ENCODE data around the gene TTLL11.

DNA sequence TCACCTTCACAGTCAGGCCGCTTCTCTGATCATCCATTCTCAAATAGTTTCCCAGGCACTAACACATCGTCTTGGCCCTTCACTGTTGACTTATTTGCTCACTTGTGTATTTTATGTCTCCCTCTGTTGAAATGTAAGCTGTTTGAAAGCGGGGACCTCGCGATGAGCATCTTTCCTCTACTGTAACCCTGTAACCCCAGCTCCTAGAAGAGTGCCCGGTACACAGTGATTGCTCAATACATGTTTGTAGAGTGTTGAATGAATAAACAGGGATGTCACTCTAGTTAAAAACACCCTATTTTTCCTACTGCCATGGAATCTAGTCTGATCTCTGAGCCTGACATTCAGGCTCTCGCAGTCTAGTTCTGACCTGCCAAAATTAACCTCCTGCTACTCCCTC lies 150.8 kb downstream of the TTLL11 start:
- TF ChIP-seq EZH2 (IDR thresholded peaks at IDR 0.05; ENCODE audit: low read depth, unreplicated experiment) (no peak), POLR2AphosphoS5 (IDR thresholded peaks at IDR 0.05; ENCODE audit: low read depth) (no peak), EZH2phosphoT487 (IDR thresholded peaks at IDR 0.05; ENCODE audit: unreplicated experiment) (no peak), JUNB (IDR thresholded peaks at IDR 0.05; ENCODE audit: unreplicated experiment) (no peak), CREB1 (CRISPR knock-in tag; IDR thresholded peaks at IDR 0.05; ENCODE audit: low read depth) (no peak), ZNF114 (CRISPR knock-in tag; IDR thresholded peaks at IDR 0.05) (no peak), ZNF331 (CRISPR knock-in tag; IDR thresholded peaks at IDR 0.05; ENCODE audit: low read depth) (no peak), NANOG (IDR thresholded peaks at IDR 0.05; ENCODE audit: borderline replicate concordance) (no peak), STAT1 (IDR thresholded peaks at IDR 0.05; ENCODE audit: unreplicated experiment) (no peak)
- TF ChIP-seq, protein P1, sequence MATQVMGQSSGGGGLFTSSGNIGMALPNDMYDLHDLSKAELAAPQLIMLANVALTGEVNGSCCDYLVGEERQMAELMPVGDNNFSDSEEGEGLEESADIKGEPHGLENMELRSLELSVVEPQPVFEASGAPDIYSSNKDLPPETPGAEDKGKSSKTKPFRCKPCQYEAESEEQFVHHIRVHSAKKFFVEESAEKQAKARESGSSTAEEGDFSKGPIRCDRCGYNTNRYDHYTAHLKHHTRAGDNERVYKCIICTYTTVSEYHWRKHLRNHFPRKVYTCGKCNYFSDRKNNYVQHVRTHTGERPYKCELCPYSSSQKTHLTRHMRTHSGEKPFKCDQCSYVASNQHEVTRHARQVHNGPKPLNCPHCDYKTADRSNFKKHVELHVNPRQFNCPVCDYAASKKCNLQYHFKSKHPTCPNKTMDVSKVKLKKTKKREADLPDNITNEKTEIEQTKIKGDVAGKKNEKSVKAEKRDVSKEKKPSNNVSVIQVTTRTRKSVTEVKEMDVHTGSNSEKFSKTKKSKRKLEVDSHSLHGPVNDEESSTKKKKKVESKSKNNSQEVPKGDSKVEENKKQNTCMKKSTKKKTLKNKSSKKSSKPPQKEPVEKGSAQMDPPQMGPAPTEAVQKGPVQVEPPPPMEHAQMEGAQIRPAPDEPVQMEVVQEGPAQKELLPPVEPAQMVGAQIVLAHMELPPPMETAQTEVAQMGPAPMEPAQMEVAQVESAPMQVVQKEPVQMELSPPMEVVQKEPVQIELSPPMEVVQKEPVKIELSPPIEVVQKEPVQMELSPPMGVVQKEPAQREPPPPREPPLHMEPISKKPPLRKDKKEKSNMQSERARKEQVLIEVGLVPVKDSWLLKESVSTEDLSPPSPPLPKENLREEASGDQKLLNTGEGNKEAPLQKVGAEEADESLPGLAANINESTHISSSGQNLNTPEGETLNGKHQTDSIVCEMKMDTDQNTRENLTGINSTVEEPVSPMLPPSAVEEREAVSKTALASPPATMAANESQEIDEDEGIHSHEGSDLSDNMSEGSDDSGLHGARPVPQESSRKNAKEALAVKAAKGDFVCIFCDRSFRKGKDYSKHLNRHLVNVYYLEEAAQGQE (IDR thresholded peaks at IDR 0.05; ENCODE audit: unreplicated experiment): no peak
- TF ChIP-seq, protein P2, sequence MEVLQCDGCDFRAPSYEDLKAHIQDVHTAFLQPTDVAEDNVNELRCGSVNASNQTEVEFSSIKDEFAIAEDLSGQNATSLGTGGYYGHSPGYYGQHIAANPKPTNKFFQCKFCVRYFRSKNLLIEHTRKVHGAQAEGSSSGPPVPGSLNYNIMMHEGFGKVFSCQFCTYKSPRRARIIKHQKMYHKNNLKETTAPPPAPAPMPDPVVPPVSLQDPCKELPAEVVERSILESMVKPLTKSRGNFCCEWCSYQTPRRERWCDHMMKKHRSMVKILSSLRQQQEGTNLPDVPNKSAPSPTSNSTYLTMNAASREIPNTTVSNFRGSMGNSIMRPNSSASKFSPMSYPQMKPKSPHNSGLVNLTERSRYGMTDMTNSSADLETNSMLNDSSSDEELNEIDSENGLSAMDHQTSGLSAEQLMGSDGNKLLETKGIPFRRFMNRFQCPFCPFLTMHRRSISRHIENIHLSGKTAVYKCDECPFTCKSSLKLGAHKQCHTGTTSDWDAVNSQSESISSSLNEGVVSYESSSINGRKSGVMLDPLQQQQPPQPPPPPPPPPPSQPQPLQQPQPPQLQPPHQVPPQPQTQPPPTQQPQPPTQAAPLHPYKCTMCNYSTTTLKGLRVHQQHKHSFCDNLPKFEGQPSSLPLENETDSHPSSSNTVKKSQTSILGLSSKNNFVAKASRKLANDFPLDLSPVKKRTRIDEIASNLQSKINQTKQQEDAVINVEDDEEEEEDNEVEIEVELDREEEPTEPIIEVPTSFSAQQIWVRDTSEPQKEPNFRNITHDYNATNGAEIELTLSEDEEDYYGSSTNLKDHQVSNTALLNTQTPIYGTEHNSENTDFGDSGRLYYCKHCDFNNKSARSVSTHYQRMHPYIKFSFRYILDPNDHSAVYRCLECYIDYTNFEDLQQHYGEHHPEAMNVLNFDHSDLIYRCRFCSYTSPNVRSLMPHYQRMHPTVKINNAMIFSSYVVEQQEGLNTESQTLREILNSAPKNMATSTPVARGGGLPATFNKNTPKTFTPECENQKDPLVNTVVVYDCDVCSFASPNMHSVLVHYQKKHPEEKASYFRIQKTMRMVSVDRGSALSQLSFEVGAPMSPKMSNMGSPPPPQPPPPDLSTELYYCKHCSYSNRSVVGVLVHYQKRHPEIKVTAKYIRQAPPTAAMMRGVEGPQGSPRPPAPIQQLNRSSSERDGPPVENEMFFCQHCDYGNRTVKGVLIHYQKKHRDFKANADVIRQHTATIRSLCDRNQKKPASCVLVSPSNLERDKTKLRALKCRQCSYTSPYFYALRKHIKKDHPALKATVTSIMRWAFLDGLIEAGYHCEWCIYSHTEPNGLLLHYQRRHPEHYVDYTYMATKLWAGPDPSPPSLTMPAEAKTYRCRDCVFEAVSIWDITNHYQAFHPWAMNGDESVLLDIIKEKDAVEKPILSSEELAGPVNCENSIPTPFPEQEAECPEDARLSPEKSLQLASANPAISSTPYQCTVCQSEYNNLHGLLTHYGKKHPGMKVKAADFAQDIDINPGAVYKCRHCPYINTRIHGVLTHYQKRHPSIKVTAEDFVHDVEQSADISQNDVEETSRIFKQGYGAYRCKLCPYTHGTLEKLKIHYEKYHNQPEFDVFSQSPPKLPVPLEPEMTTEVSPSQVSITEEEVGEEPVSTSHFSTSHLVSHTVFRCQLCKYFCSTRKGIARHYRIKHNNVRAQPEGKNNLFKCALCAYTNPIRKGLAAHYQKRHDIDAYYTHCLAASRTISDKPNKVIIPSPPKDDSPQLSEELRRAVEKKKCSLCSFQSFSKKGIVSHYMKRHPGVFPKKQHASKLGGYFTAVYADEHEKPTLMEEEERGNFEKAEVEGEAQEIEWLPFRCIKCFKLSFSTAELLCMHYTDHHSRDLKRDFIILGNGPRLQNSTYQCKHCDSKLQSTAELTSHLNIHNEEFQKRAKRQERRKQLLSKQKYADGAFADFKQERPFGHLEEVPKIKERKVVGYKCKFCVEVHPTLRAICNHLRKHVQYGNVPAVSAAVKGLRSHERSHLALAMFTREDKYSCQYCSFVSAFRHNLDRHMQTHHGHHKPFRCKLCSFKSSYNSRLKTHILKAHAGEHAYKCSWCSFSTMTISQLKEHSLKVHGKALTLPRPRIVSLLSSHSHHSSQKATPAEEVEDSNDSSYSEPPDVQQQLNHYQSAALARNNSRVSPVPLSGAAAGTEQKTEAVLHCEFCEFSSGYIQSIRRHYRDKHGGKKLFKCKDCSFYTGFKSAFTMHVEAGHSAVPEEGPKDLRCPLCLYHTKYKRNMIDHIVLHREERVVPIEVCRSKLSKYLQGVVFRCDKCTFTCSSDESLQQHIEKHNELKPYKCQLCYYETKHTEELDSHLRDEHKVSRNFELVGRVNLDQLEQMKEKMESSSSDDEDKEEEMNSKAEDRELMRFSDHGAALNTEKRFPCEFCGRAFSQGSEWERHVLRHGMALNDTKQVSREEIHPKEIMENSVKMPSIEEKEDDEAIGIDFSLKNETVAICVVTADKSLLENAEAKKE (CRISPR knock-in tag; IDR thresholded peaks at IDR 0.05): no peak
- TF ChIP-seq, protein P3, sequence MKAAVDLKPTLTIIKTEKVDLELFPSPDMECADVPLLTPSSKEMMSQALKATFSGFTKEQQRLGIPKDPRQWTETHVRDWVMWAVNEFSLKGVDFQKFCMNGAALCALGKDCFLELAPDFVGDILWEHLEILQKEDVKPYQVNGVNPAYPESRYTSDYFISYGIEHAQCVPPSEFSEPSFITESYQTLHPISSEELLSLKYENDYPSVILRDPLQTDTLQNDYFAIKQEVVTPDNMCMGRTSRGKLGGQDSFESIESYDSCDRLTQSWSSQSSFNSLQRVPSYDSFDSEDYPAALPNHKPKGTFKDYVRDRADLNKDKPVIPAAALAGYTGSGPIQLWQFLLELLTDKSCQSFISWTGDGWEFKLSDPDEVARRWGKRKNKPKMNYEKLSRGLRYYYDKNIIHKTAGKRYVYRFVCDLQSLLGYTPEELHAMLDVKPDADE (IDR thresholded peaks at IDR 0.05): no peak
- TF ChIP-seq, protein P4, sequence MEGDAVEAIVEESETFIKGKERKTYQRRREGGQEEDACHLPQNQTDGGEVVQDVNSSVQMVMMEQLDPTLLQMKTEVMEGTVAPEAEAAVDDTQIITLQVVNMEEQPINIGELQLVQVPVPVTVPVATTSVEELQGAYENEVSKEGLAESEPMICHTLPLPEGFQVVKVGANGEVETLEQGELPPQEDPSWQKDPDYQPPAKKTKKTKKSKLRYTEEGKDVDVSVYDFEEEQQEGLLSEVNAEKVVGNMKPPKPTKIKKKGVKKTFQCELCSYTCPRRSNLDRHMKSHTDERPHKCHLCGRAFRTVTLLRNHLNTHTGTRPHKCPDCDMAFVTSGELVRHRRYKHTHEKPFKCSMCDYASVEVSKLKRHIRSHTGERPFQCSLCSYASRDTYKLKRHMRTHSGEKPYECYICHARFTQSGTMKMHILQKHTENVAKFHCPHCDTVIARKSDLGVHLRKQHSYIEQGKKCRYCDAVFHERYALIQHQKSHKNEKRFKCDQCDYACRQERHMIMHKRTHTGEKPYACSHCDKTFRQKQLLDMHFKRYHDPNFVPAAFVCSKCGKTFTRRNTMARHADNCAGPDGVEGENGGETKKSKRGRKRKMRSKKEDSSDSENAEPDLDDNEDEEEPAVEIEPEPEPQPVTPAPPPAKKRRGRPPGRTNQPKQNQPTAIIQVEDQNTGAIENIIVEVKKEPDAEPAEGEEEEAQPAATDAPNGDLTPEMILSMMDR (conservative IDR thresholded peaks at IDR 0.05; ENCODE audit: low read depth in 2 of 2): no peak
